ENCODE data around the gene KMT2C. TPM values are rescaled to one million over a fixed set of nuclear protein-coding genes. Genes with fewer than 3 reads are reported as not detected.

Gene KMT2C
- total and polyA plus RNA-seq, 8 donors, result 5.0 to 248 (median 80.1) TPM

- Histone ChIP-seq H3K9me3 (no peaks in the 10 kb centered on the region), H3K4me1 (peaks cover 0 to 14% (median 6%) of the 10 kb centered on the region in 4 donors), H3K27me3 (no peaks in the 10 kb centered on the region), H3K36me3 (peaks cover 58 to 100% (median 99%) of the 10 kb centered on the region in 4 donors), H3K27ac (peak overlapping the region in 1 of 5 donors; percentile 20), H3K4me3 (no peak overlapping the region)
- WGBS, 5 donors, result 68 to 75% (median 71%) methylated on average over 4 of the region's 4 CpGs
- TF ChIP-seq POLR2A (IDR thresholded peaks at IDR 0.05) (no peak), EP300 (IDR thresholded peaks at IDR 0.05) (no peak), CTCF (IDR thresholded peaks at IDR 0.05) (peak in 5 of 7 experiments; percentile 30 to 54 (median 42)), POLR2AphosphoS5 (IDR thresholded peaks at IDR 0.05) (peak in 1 of 3 donors; percentile 13)
- DNase-seq, result peak in 1 of 2 donors; percentile 72
- intact Hi-C loops (cut with DNase I; ENCODE audit: low total_unique reads), result no loop called here
Observed at GRCh38 chr7:152145853-152146466, 289.8 kb downstream of the KMT2C start.

GRCh38 chr7:152144557-152145245 lies 291.1 kb downstream of the KMT2C start:
- peaks cover 0 to 14% (median 6%) of the 10 kb centered on the region in 4 donors for H3K4me1 ChIP-seq
- no peak overlapping the region for H3K27ac ChIP-seq
- peaks cover 56 to 100% (median 99%) of the 10 kb centered on the region in 4 donors for H3K36me3 ChIP-seq
- DNase-seq, result no peak
- no peak overlapping the region for H3K4me3 ChIP-seq
- no peak for TF ChIP-seq CTCF (IDR thresholded peaks at IDR 0.05)
- no peak for TF ChIP-seq POLR2AphosphoS5 (IDR thresholded peaks at IDR 0.05)
- no peak for TF ChIP-seq POLR2A (IDR thresholded peaks at IDR 0.05)
- no peak for TF ChIP-seq EP300 (IDR thresholded peaks at IDR 0.05)
- WGBS, 5 donors, result 79 to 84% (median 81%) methylated on average over 12 of the region's 12 CpGs
- H3K9me3 ChIP-seq, result no peaks in the 10 kb centered on the region
- no peaks in the 10 kb centered on the region for H3K27me3 ChIP-seq
- intact Hi-C loops (cut with DNase I; ENCODE audit: low total_unique reads), result no loop called here

- intact Hi-C loops (cut with DNase I; ENCODE audit: low total_unique reads), result no loop called here
- TF ChIP-seq EP300 (IDR thresholded peaks at IDR 0.05), result no peak
- WGBS, 5 donors, result 62 to 70% (median 69%) methylated on average over 5 of the region's 5 CpGs
- Histone ChIP-seq H3K4me3 (no peak overlapping the region), H3K27me3 (no peaks in the 10 kb centered on the region), H3K4me1 (peaks cover 0 to 14% (median 6%) of the 10 kb centered on the region in 4 donors), H3K36me3 (peaks cover 61 to 100% (median 99%) of the 10 kb centered on the region in 4 donors), H3K27ac (no peak overlapping the region), H3K9me3 (no peaks in the 10 kb centered on the region)
- no peak for DNase-seq
Observed at GRCh38 chr7:152142976-152143595, 292.7 kb downstream of the KMT2C start.

- intact Hi-C loops (cut with DNase I; ENCODE audit: low total_unique reads), result no loop called here
- H3K27me3 ChIP-seq, result no peaks in the 10 kb centered on the region
- H3K4me1 ChIP-seq, result peaks cover 0 to 21% (median 2%) of the 10 kb centered on the region in 4 donors
- DNase-seq, result no peak
- TF ChIP-seq POLR2AphosphoS5 (IDR thresholded peaks at IDR 0.05) (no peak), POLR2A (IDR thresholded peaks at IDR 0.05) (no peak), EP300 (IDR thresholded peaks at IDR 0.05) (no peak), CTCF (IDR thresholded peaks at IDR 0.05) (no peak)
- no peak overlapping the region for H3K4me3 ChIP-seq
- no peak overlapping the region for H3K27ac ChIP-seq
- H3K9me3 ChIP-seq, result no peaks in the 10 kb centered on the region
- peaks cover 54 to 100% (median 97%) of the 10 kb centered on the region in 4 donors for H3K36me3 ChIP-seq
- WGBS, 5 donors, result 90 to 98% (median 92%) methylated on average over 2 of the region's 2 CpGs
Observed at GRCh38 chr7:152140560-152140959, 295.2 kb downstream of the KMT2C start.

Measured in stomach (tissue), 9 donors.